GM12875 (cell line): Measurements from ENCODE around the gene PLCB2.

Experiments used
- H3K4me3 ChIP-seq: one replicate; pipeline ENCODE4 v1.5.1; 2011; ENCODE audit warnings: low read depth, low read length, control low read depth
- TF ChIP-seq, protein P1 (sequence below): IDR thresholded peaks from 2 replicates; pipeline ENCODE4 v1.5.1; 2011; ENCODE audit warnings: low read depth, mild to moderate bottlenecking, control low read depth, inconsistent platforms, low read length, moderate library complexity, borderline replicate concordance; ENCODE audit not compliant: insufficient read depth

The PLCB2 gene

DNA sequence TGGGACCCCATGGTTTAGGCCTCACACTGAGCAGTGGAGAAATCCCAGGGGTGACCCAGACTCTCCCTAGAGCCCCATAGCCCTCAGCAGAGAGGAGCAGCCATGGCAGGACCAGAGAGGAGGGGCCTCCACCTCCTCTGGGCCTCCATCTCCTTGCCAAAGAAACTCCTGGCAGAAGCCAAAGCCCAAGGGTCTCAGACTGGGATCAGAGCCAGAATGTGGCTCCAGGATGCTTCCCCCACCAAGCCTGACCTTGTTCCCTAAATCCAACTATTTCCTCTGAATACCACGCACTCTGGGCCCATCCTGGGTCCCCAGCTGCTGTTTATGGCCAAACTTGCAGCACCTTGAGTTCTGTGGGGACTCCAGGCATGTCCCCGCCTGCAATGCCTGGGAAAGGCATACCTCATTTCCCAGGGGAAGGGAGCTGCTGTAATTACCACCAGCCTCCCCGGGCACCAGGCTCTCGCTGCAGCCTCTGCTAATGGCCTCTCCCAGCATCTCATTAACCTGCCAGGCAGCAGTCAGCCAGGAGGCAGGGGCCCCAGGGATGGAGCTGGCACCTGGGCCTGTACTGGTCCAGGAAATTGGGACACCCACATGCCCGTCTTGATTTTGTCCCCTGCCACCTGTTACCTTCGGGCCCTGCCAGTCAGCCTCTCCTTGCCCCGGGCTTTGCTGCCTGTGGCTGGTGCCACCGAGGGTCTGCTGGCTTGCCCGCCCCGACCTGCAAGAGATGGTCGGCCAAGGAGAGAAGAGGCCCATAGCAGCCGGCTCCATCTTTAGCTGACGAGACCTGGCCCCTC lies 28.4 kb upstream of the PLCB2 start:
- no peak overlapping the region for H3K4me3 ChIP-seq
- TF ChIP-seq, protein P1, sequence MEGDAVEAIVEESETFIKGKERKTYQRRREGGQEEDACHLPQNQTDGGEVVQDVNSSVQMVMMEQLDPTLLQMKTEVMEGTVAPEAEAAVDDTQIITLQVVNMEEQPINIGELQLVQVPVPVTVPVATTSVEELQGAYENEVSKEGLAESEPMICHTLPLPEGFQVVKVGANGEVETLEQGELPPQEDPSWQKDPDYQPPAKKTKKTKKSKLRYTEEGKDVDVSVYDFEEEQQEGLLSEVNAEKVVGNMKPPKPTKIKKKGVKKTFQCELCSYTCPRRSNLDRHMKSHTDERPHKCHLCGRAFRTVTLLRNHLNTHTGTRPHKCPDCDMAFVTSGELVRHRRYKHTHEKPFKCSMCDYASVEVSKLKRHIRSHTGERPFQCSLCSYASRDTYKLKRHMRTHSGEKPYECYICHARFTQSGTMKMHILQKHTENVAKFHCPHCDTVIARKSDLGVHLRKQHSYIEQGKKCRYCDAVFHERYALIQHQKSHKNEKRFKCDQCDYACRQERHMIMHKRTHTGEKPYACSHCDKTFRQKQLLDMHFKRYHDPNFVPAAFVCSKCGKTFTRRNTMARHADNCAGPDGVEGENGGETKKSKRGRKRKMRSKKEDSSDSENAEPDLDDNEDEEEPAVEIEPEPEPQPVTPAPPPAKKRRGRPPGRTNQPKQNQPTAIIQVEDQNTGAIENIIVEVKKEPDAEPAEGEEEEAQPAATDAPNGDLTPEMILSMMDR, result no peak

DNA sequence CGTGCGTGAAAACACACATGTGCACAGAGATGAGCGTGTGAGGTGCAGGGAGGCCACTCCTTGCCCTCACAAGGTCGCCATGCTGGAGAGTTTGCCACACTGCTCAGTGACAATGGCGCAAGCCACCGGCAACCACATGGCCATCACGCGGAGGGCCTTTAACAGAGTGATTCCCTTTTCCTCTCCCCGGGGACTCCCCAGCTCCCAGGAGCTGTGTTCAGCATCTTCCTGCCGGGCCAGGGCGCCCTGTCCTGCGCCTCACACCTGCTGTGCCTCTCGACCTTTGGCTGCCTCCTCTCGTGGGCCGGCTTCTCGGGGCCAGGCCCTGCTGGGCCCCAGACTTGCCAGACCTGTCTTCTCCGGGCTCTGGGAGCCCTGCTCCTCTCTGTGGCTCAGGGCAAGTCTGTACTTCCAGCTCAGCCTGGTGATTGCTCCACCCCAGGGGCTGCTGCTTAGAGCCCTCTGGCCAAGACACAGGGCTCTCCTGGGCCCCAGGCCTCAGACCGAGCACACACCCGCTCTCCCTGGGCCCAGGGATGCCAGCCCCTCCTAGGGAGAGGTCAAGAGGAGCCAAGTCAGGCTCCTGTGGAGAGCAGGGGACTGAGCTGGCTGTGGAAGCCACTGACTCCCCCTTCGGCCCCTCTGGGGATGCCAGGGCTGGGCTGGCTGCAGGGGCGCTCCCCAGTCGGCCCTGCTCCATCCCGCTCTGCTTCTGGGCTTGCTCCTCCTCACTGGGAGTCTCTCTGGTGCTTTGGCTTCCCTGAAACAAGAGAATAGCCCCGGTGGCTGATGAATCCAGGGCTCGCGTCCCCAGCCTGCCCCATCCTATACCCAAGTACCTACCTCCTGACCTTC lies 27.4 kb upstream of the PLCB2 start:
- TF ChIP-seq, protein P1, result no peak
- H3K4me3 ChIP-seq, result no peak overlapping the region

DNA sequence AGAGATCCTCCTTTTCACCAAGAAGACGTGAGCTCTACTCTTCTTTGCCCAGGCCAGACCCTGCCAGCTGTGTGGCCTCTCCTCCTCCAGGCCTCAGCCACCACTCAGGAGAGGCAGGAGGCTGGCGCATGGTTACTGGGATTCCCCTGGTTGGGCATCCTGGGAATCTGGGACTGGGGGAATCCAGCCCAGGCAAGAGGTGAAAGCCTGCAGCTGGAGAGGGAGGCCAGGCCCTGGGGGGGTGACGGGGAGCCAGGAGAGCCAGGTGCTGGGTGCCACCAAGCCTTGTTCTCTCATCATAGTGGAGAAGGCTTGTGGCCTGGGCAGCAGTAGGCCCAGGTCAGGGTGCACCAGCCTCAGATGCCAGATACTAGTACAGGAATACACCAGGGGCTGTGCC lies 26.8 kb upstream of the PLCB2 start:
- H3K4me3 ChIP-seq, result no peak overlapping the region
- TF ChIP-seq, protein P1, result no peak

DNA sequence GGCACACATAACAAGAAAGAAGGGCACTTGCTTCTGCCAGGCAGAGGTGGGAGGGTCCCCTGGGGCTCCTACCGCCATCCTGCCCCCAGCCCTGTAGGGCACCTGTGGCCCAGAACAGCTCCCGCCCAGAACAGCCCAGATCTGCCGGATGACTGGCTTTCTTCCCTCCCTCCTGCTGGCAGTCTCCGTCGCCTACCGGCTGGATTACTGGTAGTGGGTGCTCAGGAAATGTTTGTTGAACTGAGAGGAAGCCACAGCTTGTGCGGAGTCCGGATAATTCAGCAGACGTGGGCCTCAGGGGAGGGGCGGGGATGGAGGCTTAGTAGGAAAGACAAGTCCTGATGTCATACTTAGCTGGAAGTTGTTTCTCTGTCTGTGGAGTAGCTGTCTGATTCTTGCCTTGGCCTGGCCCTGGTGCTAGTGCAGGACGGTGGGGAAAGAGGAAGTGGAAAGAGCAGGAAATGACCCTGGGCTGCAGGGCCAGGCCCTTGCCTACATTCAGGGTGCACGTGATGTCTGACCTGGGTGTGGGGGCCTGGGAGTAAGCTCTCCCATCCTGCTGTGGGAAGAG lies 26.3 kb upstream of the PLCB2 start:
- no peak overlapping the region for H3K4me3 ChIP-seq
- TF ChIP-seq, protein P1, result no peak

DNA sequence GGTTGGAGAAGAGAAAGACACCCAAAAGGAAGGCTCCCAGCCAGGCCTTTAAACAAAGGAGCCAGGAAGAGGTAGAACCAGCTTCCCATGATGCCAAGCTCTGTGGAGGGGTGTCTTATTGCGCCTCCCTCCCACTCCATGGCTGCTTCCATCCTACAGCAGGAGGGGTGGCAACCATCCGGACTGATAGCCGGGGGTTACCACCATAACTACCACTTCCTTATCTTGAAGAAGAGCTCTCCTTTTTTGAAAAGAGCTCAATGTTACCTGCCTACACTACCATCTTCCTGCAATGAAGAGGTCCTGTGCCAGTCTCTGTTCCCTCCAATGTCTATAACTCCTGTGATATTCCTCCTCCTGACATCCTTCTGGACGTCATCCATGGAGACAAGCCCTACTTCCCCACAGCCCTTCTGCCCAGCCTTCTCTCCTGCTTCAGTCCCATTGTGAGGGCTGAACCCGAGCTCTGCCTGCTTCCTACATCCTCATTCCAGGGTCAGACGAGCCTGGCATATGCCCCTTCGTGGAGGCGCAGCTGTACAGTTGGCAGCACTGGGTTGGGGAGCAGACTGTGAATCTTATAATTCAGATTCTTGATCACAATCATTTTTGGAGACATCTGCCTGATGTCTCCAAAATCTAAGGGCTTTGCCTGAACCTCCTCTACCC lies 24.5 kb upstream of the PLCB2 start:
- TF ChIP-seq, protein P1, result no peak
- no peak overlapping the region for H3K4me3 ChIP-seq

DNA sequence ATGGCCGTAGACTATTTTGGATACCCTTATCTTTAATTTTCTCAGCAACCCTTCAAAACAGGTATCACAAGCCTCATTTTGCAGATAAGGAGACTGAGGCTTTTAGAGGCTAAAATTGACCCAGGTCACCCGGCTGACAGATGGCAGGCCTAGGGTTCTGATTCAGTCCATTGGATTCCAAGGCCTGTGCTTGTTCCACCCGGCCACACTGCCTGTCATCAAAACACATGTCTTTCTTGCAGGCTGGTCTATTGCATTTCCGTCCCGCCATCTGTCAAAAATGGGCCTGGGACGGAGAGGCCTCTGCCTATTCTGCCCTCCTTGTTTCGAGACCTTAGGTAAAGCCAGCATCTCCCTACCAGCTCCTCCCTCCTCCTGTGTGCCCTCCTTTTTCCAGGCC lies 23.9 kb upstream of the PLCB2 start:
- TF ChIP-seq, protein P1, result no peak
- H3K4me3 ChIP-seq, result no peak overlapping the region
